NCI-H510A (cell line): ENCODE results near the gene OR56A1.
"Not testable (repeated sequence)": the region's sequence is repeated elsewhere in the genome, so short reads cannot be mapped to it uniquely, and the experiment has no call there.

Source experiments
- DNase-seq: peaks from one replicate; lab custom pipeline; 2025; lab: John Stamatoyannopoulos, UW

Gene OR56A1, protein sequence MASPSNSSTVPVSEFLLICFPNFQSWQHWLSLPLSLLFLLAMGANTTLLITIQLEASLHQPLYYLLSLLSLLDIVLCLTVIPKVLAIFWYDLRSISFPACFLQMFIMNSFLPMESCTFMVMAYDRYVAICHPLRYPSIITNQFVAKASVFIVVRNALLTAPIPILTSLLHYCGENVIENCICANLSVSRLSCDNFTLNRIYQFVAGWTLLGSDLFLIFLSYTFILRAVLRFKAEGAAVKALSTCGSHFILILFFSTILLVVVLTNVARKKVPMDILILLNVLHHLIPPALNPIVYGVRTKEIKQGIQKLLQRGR

DNA sequence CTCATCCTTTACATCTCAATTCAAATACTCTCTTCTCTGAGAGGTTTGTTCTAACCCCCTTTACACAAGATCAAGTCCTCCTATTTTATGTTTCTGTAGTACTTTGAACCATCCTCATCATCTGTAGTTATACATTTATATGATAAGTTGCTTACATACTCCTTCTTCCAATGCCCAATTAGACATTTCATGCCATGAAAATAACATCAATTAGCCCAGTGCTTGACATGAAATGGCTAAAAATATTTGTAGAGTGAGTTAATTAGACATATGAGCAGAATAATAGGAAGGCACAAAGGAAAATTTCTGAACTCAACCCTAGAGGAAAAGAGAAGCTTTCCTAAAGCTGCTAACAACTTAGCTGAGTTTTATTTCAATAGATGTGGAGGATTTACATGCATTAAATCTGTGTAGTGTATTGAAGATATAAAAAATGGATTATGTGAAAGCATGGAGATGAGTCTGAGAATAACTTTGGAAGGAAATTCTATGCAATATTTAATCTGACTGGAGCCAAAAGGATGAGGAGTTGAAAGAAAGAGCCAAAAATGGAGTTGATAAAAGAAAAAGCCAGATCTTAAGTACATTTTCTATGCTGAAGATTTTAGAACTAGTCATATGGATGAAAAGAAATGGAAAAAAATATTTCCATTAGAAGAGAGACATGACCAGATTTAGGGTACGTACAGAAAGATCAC, at the start of gene OR56A1:
Gene OR56A1 (minus strand): TSS at position 51 of the 698 bp plus-strand sequence. CDS start 3,066 bp downstream, outside the sequence.
- DNase-seq, result no peak

DNA sequence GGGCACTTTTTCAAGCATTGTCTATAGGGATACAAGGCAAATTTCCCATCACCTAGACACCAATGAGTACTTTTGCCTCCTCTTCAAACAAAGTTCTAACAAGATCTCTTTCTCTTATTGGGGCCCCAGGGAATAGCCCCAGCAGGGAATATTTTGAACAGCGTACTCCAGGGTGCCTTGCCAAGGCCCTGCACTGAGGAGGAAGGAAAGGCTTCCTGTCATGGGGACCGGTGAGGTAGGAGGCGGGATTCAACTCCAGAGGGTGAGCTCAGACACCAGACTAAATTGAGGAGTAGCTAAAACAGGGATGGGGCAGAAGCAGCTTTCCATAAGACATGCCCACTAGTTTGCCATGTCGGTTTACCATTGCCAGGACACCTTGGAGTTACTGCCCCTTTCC, 48.9 kb upstream of the OR56A1 start:
- DNase-seq, result no peak

DNA sequence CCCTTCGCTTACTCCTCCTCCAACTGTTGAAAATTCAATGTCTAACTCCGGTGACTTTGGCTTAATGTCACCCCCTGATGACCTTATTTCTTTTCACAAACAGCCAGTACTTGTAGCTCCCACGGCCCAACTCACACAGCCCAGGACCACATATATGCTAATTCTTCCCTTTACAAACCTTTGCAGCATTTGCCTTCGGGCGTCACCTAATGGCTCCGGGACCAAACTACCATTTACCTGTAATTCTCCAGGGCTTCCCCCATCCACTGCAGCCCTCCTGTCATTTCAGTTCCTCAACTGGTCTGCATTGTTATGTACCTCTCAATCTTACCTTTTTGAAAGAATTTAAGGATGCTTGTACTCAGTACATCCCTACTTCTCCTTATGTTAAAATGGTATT, 47.2 kb upstream of the OR56A1 start:
- DNase-seq, result no peak

DNA sequence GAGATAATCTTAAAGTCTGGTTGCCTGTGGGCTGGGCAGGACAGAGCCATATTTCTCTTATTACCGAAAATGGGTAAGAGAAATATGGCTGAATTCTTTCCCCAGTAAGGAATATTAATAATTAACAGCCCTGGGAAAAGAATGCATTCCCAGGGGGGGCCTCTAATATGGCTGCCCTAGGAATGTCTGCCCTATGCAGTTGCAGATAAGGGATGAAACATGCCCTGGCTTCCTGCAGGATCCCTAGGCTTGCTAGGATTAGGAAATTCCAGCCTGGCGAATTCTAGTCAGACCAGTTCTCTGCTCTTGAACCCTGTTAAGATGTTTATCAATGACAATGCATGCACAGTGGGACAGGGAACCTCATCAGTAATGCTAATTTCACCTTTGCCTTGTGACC, 45.9 kb upstream of the OR56A1 start:
- DNase-seq, result not testable (repeated sequence)

DNA sequence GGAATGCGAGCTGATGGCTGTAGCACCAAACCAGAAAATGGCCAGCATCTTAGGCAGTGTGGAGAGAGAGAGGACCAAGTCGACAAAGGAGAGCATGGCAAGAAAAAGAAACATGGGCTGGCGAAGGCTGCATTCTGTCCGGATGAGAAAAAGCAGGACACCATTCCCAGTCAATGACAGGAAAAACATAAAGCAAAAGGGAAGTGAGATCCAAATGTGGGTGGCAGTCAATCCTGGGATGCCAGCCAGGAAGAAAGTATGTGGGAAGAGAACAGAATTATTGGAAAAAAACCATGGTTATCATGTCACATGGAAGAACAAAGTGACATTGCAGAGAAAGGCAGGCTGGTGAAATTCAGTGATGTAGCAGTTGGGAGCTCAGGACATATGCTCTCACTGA, 36.9 kb upstream of the OR56A1 start:
- DNase-seq, result no peak

DNA sequence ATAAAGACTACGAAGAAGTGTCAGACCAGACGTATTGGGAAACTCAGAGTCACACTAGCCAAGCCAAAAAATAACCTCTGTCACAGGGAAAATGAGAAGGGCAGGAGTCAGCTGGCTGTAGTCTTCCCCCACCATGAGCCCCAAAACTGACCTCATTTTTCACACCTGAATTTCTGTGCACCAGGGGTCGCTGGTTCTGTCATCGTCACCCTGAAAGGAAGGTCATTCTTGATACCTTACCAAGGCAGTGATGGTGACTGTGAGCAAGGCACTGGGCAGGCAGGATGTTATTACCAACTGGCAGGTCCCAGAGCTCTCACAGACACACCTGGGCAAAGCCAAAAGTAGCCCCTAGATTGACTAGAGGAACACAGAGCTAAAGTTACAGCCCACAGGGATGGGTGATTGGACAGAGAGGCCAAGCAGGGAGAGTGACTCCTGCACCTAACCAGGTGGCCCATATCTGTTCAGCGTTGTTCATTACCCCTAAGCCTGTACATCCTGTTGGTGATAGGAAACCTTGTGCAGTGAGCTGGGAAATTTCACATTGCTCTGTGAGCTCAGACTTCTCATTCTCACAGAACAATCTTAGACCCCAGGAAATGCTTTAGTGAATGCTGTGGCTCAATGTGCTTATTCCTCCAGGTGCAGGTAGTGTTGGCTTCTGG, 32.3 kb upstream of the OR56A1 start:
- no peak for DNase-seq

DNA sequence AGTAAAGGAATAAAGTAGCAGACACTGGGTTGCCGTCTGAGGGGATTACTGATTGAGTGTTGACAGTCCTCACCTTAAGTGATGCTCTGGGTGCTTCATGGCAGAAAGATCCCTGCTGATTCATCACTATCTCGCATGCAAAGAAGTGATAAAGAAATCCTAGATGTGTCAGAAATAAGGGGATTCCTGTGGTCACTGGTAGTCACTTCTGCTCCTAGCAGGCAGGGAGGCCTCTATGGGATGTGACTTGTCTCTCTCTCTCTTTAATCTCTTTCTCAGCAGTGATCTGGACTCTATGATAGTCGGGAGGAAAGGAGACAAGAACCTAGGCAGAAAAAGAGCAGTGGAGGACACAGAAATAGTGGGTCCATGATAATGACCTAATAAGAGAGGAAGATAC, 30.9 kb upstream of the OR56A1 start:
- DNase-seq, result no peak

DNA sequence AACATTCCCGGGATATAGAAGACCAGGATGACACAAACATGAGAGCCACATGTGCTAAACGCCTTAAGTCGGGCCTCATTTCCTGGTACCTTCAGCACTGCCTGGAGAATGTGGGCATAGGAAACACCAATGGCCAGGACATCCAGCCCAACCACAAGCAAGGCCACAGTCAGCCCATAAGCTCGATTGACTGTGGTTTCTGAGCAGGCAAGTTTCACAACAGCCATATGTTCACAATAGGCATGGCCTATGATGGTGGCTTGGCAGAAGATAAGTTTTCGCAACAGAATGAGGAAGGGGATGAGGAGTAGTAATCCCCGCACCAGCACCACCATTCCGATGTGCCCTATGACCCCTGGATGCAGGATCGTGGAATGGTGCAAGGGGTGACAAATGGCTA, 26.9 kb upstream of the OR56A1 start:
- DNase-seq, result no peak

DNA sequence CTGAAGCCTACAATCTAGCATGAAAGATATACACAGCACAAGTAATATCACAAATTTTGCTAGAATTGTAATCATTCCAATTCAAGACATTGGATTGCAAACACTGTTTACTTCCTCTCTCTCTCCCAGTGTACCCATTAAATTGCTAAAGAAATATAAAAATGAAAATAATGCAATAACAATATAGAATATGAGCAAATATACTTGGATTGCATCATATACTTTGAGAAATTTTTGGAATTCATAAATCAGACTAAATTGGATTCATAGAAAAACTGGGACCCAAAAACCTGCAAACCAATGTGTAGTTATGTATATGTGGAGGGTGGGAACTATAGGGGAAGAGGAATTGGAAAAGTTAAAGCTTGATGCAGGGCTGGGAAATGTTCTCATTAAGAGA, 25.0 kb upstream of the OR56A1 start:
- no peak for DNase-seq

DNA sequence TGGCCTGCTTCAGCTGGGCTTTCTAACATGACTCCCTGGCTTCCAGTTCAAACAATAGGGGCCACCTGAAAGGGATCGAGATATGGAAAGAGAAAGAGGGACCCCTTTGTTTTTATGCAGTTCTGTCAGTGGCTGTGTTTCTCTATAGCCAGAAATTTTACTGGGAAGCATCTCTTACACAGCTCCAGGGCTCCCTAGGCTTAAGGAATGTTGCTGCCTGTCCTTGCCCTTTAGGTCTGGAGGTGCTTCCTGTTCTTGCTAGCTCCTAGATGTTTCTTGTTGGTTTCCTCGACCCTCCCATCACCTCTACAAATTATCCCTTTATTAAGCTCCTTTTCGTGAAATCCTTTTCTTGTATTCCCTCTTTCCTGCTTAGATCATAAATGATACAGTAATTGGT, 21.8 kb upstream of the OR56A1 start:
- DNase-seq, result no peak

DNA sequence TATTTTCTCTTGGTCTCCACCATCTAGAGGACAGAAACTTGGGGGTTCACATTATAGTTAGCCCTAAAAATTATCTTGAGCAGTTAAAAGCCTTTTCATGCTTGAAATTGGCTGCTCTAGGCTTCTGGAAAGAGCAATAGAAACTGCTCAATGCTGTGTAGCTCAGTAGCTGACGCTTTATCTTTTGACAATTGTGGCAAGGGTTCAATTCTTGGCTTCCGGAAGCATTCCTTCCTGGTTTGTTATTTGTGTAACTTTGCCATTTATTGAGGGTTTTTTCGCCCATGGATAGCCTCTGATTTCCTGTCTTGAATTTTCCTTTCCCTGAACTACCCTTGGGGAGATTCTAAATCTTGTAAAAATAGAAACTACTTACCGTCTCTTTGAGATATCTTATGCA, 10.3 kb upstream of the OR56A1 start:
- no peak for DNase-seq

DNA sequence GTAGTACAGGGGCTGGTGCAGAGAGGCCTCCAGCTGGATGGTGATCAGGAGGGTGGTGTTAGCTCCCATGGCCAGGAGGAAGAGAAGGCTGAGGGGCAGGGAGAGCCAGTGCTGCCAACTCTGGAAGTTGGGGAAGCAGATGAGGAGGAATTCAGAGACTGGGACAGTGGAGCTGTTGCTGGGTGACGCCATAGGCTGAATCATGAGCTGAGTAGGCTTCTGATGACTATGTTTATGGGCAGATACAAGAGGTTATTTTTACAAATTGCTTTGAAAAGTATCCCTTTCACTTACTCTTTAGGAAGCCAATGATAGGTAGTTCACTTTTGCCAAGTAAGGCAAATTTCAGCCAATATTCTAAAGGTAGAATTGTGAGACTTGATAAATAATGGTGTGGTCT, 3.1 kb downstream of the OR56A1 start:
- DNase-seq, result no peak

DNA sequence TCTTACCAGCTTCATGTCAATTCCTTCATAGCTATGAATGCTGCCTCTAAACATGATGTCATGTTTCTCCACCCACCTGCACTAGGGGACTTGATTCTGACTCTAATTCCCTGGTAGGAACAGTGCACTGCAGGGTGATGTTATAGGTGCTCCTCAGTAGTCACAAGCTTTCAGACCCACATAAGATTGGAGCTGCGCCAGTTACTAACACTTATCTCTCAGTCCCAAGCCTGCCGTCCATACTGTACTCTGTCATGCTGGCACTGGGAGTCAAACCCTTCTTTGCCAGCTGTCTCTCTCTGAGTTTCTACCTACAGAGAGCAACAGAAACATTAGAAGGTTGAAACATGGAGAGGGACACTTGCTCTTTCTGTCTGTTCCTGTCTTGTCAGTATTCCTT, 5.5 kb downstream of the OR56A1 start:
- no peak for DNase-seq

DNA sequence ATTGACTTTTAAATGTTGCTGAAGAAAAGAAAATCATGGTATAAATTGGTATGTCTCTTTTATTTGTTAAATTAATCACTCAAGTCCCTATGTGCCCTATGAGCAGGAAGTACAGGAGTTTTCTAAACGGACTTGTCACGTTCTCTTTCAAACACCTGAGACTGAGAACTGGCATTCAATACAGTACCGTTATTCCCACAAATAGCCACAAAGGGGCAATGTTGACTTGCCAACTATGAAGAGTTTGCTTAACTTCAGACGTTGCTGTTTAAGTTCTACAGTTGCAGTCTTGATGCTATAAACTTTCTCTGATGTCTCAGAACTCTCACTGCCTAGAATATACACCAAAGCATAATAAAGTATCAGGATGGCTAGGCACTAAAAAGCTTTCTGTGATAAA, 7.6 kb downstream of the OR56A1 start:
- DNase-seq, result no peak

DNA sequence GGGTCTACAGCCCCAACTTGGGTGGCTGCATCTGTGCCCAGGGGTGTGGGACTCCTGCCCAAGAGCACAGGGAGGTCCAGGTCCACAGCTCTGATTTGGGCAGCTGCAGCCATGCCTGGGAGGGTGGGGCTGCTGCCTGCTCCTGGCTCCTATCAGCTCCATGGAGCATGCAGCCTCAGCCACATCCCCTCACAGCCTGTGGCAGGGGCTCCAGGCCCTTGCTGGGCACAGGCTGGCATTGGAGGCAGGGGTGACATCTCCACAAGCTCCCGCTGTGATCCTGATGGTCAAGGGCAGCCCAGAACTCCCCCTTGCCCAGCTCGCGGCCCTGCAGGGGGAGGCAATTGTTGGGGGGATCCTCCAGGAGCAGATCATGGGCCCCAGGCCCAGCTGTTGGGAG, 17.5 kb downstream of the OR56A1 start:
- no peak for DNase-seq

DNA sequence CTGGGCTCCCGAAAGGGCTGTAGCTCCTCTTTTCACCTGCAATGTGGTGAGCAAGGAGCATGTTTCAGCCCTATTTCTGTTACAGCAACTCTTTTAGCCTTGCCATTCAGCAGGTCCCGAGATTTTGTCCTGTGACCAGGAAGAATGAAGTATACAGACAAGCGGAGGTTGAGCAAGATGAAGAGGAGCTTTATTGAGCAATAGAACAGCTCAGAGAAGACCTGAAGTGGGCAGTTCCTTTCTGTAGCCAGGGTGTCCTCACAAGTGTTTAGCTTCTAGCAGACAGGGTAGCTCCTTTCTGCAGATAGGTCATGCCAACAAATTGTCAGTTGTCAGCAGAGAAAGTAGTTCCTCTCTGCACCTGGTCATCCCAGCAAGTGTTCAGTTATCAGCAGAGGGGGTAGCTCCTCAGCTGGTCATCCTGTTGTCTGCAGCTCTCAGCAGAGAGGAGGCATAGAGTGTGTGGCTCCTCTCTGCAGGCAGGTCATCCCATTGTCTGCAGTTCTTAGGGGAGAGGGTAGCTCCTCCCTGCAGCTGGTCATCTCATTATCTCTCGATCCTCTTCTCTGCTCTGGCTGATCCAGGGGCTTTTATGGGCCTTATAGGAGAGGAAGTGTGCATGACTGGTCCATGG, 18.4 kb downstream of the OR56A1 start:
- no peak for DNase-seq

DNA sequence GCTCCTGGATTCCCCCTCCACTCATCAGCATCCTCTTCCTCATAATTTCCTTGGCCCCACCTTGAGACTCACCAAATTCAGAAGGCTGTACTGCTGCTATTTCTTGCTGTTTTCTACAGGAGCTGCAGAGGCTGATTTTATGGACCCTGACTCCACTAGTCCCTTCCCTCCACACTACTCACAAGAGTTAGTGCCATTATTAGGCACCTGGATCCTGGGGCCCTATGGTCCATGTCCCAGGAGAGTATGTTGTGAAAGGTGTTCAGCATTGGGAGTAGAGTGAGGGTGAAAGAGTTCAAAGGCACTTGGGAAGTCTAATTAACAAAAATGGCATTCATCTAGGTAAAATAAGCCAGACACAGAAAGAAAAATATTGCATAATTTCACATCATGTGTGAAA, 23.7 kb downstream of the OR56A1 start, which contains the start of gene OR56A4:
Gene OR56A4 (minus strand): TSS at position 101 of the 400 bp plus-strand sequence. CDS start 3,954 bp downstream, outside the sequence.
- no peak for DNase-seq

DNA sequence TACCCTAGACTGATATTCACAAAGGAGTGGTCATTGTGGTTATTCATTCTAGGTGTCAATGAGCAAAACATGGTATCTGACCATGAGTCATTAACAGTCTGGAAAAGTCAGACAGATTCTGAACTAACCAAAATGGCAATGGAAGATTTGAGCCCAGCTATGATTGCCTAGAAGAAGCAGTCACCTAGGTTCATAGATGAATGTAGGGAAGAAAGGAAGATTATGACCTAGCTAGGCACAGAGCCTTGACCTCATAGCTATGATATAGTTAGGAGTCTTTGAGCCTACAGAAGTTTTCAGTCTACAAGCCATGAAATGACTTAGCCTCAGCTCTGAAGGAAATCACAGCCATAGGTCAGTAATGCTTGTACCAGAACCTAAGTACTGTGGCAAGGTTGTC, 24.2 kb downstream of the OR56A1 start:
- DNase-seq, result no peak

DNA sequence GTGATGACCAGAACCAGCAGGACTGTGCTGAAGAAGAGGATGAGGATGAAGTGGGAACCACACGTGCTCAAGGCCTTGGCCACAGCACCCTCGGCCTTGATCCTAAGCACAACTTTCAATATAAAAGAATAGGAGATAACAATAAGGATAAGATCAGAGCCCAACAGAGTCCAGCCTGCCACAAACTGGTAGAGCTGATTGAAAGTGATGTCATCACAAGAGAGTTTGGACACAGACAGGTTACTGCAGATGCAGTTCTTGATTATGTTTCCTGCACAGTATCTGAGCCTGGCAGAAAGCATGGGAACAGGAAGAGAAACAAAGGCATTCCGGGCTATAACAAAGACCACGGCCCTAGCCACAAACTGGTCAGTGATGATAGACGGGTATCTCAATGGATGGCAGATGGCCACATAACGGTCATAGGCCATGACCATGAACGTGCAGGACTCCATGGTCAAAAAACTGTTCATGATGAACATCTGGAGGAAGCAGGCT, 28.3 kb downstream of the OR56A1 start:
- no peak for DNase-seq

DNA sequence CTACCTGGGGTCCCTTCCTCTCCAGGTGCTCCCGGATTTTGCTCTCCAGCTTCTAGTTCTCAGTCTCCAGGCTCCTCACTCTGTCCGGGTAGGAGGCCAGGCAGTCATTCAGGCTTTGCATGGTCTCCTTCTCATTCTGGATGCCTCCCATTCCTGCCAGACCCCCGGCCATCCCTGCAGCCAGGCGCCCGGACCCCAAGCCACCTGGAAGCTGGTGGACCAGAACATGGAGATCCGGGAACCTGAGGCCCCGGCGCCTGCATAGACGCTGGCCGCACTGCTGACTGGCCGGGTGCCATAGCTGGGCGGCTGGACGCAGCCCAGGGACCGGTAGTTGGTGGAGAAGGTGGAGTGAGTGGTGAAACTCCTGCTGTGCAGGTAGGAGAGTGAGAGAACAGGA, 35.8 kb downstream of the OR56A1 start:
- no peak for DNase-seq

DNA sequence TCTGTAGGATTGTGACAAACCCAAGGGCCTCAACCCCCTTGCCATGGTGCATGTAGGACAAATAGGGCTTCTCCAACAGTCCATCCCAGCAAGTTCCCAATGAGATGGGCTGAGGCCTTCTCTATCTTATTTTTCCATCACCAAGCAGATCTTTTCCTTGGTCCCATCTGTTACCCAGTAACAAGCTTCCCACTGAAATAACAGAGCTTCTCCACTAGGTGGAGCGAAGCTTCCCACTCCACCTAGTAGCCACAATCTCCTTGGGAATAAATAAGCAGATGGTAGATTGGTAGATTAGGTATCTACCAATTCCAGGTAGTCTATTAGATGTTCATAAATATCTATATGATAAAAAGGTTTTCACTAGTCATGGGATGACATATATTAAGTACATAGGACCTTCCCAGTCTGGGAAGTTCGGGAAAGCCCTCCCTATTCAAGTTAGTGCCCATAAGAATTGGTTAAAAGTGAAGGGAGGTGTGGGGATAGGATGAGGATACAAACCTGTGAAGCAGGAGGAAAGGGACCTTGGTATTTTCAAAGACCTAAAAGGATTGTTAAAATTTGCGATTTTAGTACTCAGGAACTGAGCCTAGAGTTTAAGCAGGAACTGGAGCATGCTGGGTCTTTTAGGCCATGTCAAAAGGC, 37.8 kb downstream of the OR56A1 start:
- DNase-seq, result no peak

DNA sequence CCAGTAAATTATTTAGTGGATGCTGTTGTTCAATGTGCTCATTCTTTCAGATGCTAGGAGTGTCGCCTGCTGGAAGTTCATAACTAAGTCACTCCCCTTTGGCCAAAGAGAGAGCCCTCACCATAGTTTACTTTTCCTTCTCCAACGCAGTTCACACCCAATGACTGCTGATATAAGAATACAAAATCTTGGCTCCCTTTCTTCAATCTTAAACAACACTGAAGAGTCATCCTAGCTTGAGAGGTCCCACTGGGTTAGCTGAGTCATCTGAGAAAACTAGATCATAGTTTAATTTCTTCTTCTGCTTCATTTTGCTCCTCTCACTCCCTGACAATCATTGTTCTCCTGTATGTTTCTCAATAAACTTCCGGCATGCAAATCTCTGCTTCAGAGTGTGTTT, 38.4 kb downstream of the OR56A1 start:
- DNase-seq, result no peak
